Epithelial cell of esophagus (primary cell): Measurements from ENCODE around the gene VPS18.

Experiments
- DNase-seq: peaks from one replicate; pipeline ENCODE4 v3.0.0; 2010; ENCODE audit warnings: low read depth
- H3K4me3 ChIP-seq: 2 replicates; pipeline ENCODE4 v1.5.1; 2011; ENCODE audit warnings: mild to moderate bottlenecking, low read length, control low read depth
- TF ChIP-seq, protein P1 (sequence below): IDR thresholded peaks from 2 replicates; pipeline ENCODE4 v1.5.1; 2011; ENCODE audit warnings: low read depth, mild to moderate bottlenecking, low read length, control low read depth, inconsistent platforms; ENCODE audit not compliant: insufficient read depth; ENCODE audit errors: missing control alignments

The VPS18 gene

DNA sequence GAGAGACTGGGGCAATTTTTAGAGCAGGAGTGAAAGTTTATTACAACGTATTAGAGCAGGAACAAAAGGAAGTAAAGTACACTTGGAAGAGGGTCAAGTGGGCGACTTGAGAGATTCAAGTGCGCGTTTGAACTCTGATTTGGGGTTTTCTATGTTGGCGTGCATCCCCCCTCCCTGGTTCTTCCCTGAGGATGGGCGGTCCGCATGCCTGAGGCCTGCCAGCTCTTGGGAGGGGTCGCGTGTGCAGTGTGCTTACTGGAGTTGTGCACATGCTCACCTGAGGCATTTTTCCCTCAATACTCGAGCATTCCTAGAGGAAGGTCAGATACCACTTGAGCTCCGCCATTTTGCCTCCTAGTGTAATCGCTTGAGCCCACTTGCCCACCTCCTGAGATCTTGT is 48.6 kb downstream of the VPS18 start:
- H3K4me3 ChIP-seq: no peak overlapping the region
- no peak for DNase-seq
- TF ChIP-seq, protein P1, sequence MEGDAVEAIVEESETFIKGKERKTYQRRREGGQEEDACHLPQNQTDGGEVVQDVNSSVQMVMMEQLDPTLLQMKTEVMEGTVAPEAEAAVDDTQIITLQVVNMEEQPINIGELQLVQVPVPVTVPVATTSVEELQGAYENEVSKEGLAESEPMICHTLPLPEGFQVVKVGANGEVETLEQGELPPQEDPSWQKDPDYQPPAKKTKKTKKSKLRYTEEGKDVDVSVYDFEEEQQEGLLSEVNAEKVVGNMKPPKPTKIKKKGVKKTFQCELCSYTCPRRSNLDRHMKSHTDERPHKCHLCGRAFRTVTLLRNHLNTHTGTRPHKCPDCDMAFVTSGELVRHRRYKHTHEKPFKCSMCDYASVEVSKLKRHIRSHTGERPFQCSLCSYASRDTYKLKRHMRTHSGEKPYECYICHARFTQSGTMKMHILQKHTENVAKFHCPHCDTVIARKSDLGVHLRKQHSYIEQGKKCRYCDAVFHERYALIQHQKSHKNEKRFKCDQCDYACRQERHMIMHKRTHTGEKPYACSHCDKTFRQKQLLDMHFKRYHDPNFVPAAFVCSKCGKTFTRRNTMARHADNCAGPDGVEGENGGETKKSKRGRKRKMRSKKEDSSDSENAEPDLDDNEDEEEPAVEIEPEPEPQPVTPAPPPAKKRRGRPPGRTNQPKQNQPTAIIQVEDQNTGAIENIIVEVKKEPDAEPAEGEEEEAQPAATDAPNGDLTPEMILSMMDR: no peak

DNA sequence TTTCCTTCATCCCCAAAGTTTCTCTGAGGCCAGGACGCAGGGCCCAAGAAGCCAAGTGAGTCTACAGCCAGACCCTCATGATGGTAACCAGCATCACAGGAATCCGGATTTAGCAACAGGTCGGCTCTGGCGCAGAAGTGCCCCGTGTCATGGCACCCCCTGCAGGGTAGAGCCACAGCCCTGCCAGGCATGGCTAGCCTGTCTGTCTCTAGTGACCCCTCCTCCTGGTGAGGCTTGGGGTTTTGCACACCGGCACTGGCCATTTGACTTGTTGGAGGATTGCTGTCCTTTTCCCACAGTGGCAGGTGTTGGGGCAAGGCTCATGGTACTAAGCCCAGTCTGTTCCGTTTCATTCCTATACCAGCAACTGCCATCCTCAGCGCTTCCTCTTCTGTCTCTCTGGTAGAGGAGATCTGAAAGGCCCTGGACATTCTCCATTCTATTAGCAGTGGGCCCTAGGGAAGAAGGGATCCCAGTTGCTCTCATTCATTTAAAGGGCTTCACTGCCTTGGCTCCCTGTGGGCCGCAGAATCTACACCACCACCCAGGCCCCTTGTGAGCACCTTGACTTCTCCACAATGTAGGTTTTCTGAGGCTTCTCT is 49.6 kb downstream of the VPS18 start:
- no peak for DNase-seq
- H3K4me3 ChIP-seq: no peak overlapping the region
- TF ChIP-seq, protein P1: no peak

DNA sequence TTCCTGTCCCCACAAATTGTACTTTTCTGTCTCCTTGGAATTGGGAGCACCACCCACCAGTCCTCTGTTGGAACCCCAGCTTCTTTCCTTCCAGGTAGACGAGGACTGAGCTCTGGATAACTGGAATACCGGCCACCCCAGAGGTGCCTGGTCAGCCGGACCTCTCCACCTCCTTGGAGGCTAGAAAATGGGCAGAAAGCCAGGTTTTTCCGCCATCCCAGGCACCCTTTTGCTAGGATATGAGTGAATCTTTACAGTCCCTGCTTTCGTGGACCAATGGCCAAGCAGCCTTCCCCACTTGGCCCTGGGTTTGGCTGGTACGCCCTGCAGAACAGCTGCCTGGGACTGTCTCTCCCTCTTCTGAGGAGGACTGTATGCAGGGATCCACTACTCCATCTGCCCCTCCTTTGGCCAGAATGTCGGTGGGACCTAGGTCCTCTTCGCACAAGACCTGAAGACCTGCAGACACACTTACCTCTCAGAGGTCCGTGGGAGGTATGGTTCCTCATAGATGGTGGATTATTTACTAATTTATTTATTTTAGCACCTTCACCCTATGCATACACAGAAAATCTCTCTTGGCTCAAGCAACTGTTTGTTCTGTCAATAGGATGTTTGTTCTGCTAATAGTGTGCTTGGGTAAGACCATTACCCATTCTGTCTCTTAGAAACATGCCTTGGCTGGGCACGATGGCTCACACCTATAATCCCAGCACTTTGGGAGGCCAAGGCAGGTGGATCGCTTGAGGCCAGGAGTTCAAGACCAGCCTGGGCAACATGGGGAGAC is 50.5 kb downstream of the VPS18 start:
- no peak overlapping the region for H3K4me3 ChIP-seq
- DNase-seq: no peak

DNA sequence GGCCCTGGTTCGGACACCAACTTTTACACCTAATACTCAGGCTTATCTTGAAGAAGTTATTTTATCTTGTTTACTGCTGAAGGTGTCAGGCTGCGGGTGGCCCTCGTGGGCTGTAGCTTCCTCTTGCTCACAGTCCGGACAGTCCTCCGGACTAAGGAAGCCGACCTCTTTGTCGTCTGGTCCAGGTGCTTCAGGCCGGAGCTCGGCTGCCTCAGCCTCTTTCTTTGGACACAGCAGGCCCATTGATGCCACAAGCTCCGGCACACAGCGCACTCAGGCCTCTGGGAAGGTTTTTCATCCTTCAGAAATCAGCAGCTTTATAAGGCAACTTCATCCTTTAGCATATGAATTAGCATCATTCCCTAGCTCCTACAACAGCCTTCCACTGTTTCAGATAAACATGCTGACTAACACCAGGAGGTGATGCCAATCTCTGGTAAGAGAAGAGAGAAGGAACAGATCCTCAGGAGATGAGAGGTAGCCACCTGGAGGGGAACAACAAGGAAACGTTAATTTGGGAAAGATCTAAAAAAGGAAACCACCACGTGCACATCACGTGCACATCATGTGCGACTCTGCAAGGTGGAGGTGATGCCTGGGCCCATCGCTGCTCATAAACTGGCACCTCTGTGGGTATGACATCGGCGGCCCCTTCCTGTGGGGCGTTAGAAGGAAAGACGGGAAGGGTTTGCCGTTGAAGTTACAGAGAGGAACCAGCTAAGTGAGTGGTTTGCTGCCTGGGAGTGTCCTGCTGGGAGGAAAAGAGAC is 54.6 kb downstream of the VPS18 start:
- TF ChIP-seq, protein P1: no peak
- no peak overlapping the region for H3K4me3 ChIP-seq
- no peak for DNase-seq

More for the DNA sequence above, 50.5 kb downstream of the VPS18 start:
- TF ChIP-seq, protein P1: no peak

DNA sequence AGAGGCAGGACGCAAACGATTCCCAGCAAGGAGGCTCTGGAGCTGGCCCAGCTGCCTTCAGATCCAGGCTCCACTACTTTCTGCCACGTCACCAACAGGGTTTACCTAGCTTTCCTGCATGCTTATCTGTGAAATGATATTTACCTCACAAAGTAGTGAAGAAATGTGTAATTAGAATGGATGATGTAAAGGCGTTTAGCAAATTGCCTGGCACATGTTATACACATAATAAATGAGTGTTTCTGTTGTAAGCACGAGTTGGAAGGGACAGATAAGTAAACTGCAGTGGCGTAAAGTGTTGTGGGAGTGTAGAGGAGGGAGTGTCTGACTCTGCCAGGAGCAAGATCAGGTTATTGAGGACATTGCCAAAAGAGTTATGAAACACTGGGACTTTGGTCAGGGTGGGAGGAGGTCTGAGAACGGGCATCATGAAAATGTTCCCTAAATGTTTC is 55.5 kb downstream of the VPS18 start:
- no peak for DNase-seq
- TF ChIP-seq, protein P1: no peak

DNA sequence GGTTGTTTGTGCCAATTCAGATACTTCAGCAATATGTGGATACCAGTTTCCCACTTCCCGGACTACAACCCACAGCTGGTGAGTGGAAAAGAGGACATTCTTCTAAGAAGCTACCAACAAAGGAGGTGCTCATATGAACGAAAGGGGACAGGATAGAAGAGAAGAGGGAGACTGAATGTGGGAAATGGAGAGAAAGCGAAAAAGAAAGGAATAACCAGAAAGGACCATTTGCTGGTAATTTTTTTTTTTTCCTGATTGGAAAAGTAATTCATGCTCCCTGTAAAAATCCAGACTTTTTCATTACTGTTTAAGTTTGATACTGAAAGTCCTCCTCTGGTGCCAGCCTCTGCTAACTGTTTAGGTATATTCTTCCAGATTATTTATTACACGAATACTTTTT is 57.5 kb downstream of the VPS18 start:
- no peak overlapping the region for H3K4me3 ChIP-seq
- no peak for DNase-seq
- TF ChIP-seq, protein P1: no peak

More for the DNA sequence above, 55.5 kb downstream of the VPS18 start:
- no peak overlapping the region for H3K4me3 ChIP-seq
